Astrocyte of the cerebellum (primary cell): ENCODE results near the gene HS2ST1.
A peak's percentile ranks its signal among the peaks of the same experiment; 100 is the strongest.
"Not testable (repeated sequence)": the region's sequence is repeated elsewhere in the genome, so short reads cannot be mapped to it uniquely, and the experiment has no call there.

Experiments used
- DNase-seq: peaks from one replicate; pipeline ENCODE4 v3.0.0-alpha.2; 2011; ENCODE audit warnings: low read depth
- H3K4me3 ChIP-seq: 2 replicates; pipeline ENCODE4 v1.5.1; 2011; ENCODE audit warnings: mild to moderate bottlenecking, low read depth, low read length, moderate library complexity
- CTCF ChIP-seq: IDR thresholded peaks from 2 replicates; pipeline ENCODE4 v1.5.1; 2012; ENCODE audit warnings: low read length, low read depth, moderate library complexity, mild to moderate bottlenecking; ENCODE audit errors: missing control alignments
- in situ Hi-C: cut with HindIII; loops from 2 replicates; pipeline ENCODE4 v1.10.0; 2017; ENCODE audit warnings: low sequenced_read_pairs

Gene HS2ST1

GRCh38 chr1:87024936-87025540 is 110.6 kb downstream of the HS2ST1 start:
- H3K4me3 ChIP-seq = no peak overlapping the region
- DNase-seq = no peak
- TF ChIP-seq CTCF = peak; percentile 61
- in situ Hi-C loops = no loop called here

GRCh38 chr1:87027561-87027960 is 113.1 kb downstream of the HS2ST1 start:
- DNase-seq, in situ Hi-C loops: not testable (repeated sequence)

GRCh38 chr1:87028576-87028975 is 114.1 kb downstream of the HS2ST1 start:
- no peak overlapping the region for H3K4me3 ChIP-seq
- no peak for TF ChIP-seq CTCF
- no peak for DNase-seq
- in situ Hi-C loops = no loop called here

More at GRCh38 chr1:87027561-87027960, 113.1 kb downstream of the HS2ST1 start:
- not testable (repeated sequence) for H3K4me3 ChIP-seq

GRCh38 chr1:87030740-87031690 is 116.6 kb downstream of the HS2ST1 start:
- no peak overlapping the region for H3K4me3 ChIP-seq
- no peak for TF ChIP-seq CTCF
- no peak for DNase-seq
- in situ Hi-C loops = loop anchor here (5.0 kb wide), 1 partner anchor 34 kb away; no protein-coding TSS in a partner anchor

- TF ChIP-seq CTCF = no peak
- no peak overlapping the region for H3K4me3 ChIP-seq
- in situ Hi-C loops = loop anchor here (5.0 kb wide), 1 partner anchor 37 kb away; no protein-coding TSS in a partner anchor
- DNase-seq = no peak
These were observed 119.9 kb downstream of the HS2ST1 start for GRCh38 chr1:87034351-87034750.

- TF ChIP-seq CTCF = no peak
- DNase-seq = no peak
- no peak overlapping the region for H3K4me3 ChIP-seq
- in situ Hi-C loops = no loop called here
These were observed 124.7 kb downstream of the HS2ST1 start for GRCh38 chr1:87039096-87039495.
